Ascending aorta (tissue), 2 donors: ENCODE data around the gene PDE7B. TPM values are rescaled to one million over a fixed set of nuclear protein-coding genes. Genes with fewer than 3 reads are reported as not detected.
"Not testable (repeated sequence)": the region's sequence is repeated elsewhere in the genome, so short reads cannot be mapped to it uniquely, and the experiment has no call there.

Source experiments
- DNase-seq, 2 donors: peaks; one replicate each; pipeline ENCODE4 v3.0.0-alpha.2; 2019; ENCODE audit warnings: low spot score in 2 of 2
- H3K27ac ChIP-seq, 2 donors: fragments of 200-600 bp; sonication (generic); one replicate each; pipeline ENCODE4 v1.5.1; 2016 to 2017; ENCODE audit warnings: mild to moderate bottlenecking in 1 of 2
- H3K27me3 ChIP-seq: fragments of 200-600 bp; sonication (generic); one replicate; pipeline ENCODE4 v1.5.1; 2017
- H3K36me3 ChIP-seq, 2 donors: fragments of 200-600 bp; sonication (generic); one replicate each; pipeline ENCODE4 v1.5.1; 2016
- H3K4me1 ChIP-seq, 2 donors: fragments of 200-600 bp; sonication (generic); one replicate each; pipeline ENCODE4 v1.5.1; 2016 to 2017; ENCODE audit warnings: mild to moderate bottlenecking in 1 of 2
- H3K4me3 ChIP-seq, 2 donors: fragments of 200-600 bp; sonication (generic); one replicate each; pipeline ENCODE4 v1.5.1; 2016 to 2017; ENCODE audit warnings: mild to moderate bottlenecking in 1 of 2
- H3K9me3 ChIP-seq, 2 donors: fragments of 200-600 bp; sonication (generic); one replicate each; pipeline ENCODE4 v1.5.1; 2016
- intact Hi-C: fragments of 100-400 bp; cut with DNase I; formaldehyde crosslinking; loops from one replicate; pipeline ENCODE4 v1.15.1; 2023
- total RNA-seq: library from RNA; depleted of rRNA; stranded (reverse); fragments of >200 nt; gene quantifications from one replicate; pipeline ENCODE4 v1.1.0, GENCODE V29; 2016
- TF ChIP-seq, protein P1 (sequence below), 3 experiments: fragments of 200-600 bp in 2 of 3; fragments of 450-650 bp in 1 of 3; sonication (generic) in 2 of 3; IDR thresholded peaks; one replicate each; pipeline ENCODE4 v1.5.1; 2016 to 2019; ENCODE audit warnings: antibody characterized with exemption in 3 of 3, mild to moderate bottlenecking in 1 of 3, moderate library complexity in 1 of 3

Gene PDE7B
- total RNA-seq, 1 donor from 2014 or later, result 6.0 TPM

- no peaks in the 10 kb centered on the region for H3K4me1 ChIP-seq
- DNase-seq, result no peak
- H3K27ac ChIP-seq, result no peak overlapping the region
- H3K27me3 ChIP-seq, result no peaks in the 10 kb centered on the region
- TF ChIP-seq, protein P1, sequence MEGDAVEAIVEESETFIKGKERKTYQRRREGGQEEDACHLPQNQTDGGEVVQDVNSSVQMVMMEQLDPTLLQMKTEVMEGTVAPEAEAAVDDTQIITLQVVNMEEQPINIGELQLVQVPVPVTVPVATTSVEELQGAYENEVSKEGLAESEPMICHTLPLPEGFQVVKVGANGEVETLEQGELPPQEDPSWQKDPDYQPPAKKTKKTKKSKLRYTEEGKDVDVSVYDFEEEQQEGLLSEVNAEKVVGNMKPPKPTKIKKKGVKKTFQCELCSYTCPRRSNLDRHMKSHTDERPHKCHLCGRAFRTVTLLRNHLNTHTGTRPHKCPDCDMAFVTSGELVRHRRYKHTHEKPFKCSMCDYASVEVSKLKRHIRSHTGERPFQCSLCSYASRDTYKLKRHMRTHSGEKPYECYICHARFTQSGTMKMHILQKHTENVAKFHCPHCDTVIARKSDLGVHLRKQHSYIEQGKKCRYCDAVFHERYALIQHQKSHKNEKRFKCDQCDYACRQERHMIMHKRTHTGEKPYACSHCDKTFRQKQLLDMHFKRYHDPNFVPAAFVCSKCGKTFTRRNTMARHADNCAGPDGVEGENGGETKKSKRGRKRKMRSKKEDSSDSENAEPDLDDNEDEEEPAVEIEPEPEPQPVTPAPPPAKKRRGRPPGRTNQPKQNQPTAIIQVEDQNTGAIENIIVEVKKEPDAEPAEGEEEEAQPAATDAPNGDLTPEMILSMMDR (IDR thresholded peaks at IDR 0.05), result no peak
- intact Hi-C loops, result no loop called here
- H3K9me3 ChIP-seq, result no peaks in the 10 kb centered on the region
- H3K36me3 ChIP-seq, result no peaks in the 10 kb centered on the region
- no peak overlapping the region for H3K4me3 ChIP-seq
These were observed 285.6 kb downstream of the PDE7B start for GRCh38 chr6:136137008-136137692.

DNA sequence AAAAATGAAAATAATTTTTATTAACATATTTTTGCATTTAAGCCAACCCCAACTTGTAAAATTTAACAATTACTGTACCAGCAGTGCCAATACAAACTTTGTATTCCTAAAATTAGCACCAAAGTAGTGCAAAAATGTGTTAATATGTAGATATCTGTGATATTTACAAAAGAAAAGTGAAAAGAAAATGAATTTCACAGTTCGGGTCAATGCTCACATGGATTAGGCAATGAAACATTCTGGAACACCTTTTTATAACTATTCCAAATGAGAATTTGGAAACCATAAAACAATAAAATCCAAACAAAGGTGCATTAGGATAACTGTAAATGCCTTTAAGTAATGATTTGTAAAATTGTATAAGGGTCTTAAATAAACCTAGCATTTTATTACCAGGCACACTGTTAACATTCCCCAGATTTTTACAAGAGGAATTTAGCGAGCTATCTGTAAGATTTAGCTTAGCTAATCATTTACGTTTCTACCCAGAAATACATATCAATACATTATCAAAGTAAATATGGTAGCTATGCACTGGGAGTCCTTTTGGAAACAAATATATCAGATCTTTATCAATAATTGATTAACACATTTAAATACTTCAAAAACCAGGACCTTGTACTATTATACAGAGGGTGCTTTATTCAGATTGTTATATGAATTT, 286.4 kb downstream of the PDE7B start:
- no peak for DNase-seq
- Histone ChIP-seq H3K27ac (no peak overlapping the region), H3K9me3 (no peaks in the 10 kb centered on the region), H3K36me3 (no peaks in the 10 kb centered on the region), H3K4me3 (no peak overlapping the region), H3K4me1 (no peaks in the 10 kb centered on the region), H3K27me3 (no peaks in the 10 kb centered on the region)
- intact Hi-C loops, result no loop called here
- TF ChIP-seq, protein P1 (IDR thresholded peaks at IDR 0.05), result no peak

GRCh38 chr6:136139111-136139510, 287.6 kb downstream of the PDE7B start:
- not testable (repeated sequence) for H3K27ac ChIP-seq, H3K4me1 ChIP-seq

GRCh38 chr6:136144251-136145023, 292.9 kb downstream of the PDE7B start:
- H3K4me1 ChIP-seq, result no peaks in the 10 kb centered on the region
- no peaks in the 10 kb centered on the region for H3K27me3 ChIP-seq
- H3K36me3 ChIP-seq, result no peaks in the 10 kb centered on the region
- no peak for DNase-seq
- intact Hi-C loops, result no loop called here
- no peak overlapping the region for H3K4me3 ChIP-seq
- H3K27ac ChIP-seq, result no peak overlapping the region
- TF ChIP-seq, protein P1 (IDR thresholded peaks at IDR 0.05), result no peak
- no peaks in the 10 kb centered on the region for H3K9me3 ChIP-seq

More at GRCh38 chr6:136139111-136139510, 287.6 kb downstream of the PDE7B start:
- H3K4me3 ChIP-seq, DNase-seq, H3K9me3 ChIP-seq, H3K27me3 ChIP-seq, intact Hi-C loops, H3K36me3 ChIP-seq: not testable (repeated sequence)

DNA sequence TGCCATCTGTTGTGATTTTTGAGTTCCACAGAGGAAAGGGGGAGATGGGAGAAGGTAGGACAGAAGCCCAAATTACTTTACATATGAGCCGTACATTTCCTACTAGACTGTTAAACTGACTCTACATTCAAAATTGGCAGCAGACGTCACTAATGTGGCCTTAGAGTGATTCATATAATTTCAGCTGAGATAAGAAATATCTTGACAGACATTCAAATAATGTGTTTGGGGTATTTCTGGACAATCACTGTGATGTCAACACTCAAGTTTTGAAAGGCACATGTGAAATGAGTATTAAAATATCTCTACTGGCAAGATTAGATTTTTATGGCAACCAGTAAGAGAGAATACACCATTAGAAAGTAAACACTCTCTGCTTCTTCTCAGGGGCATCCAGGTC, 294.6 kb downstream of the PDE7B start:
- Histone ChIP-seq H3K27me3 (no peaks in the 10 kb centered on the region), H3K4me3 (no peak overlapping the region), H3K9me3 (no peaks in the 10 kb centered on the region), H3K36me3 (no peaks in the 10 kb centered on the region), H3K27ac (no peak overlapping the region), H3K4me1 (no peaks in the 10 kb centered on the region)
- no peak for DNase-seq
- intact Hi-C loops, result no loop called here
- TF ChIP-seq, protein P1 (IDR thresholded peaks at IDR 0.05), result no peak

DNA sequence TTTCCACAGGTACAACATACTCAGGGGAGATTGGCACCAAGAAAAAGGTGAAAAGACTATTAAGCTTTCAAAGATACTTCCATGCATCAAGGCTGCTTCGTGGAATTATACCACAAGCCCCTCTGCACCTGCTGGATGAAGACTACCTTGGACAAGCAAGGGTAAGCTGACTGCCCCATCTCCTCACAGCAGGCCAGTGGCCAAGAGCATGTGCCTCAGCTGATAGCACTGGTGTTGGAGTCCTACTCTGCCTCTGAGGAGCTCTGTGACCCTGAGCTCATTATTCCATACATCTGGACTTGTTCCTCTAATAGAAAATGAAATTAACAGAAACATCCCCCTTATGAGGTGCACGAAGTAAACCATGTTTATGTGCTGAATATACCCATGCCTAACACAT, 295.8 kb downstream of the PDE7B start:
- Histone ChIP-seq H3K36me3 (no peaks in the 10 kb centered on the region), H3K4me1 (no peaks in the 10 kb centered on the region), H3K27ac (no peak overlapping the region), H3K9me3 (no peaks in the 10 kb centered on the region), H3K27me3 (no peaks in the 10 kb centered on the region), H3K4me3 (no peak overlapping the region)
- intact Hi-C loops, result no loop called here
- TF ChIP-seq, protein P1 (IDR thresholded peaks at IDR 0.05), result no peak
- no peak for DNase-seq
